ENCODE measurements around the gene TRIM29. TPM values are rescaled to one million over a fixed set of nuclear protein-coding genes. Genes with fewer than 3 reads are reported as not detected.

TRIM29 gene, protein sequence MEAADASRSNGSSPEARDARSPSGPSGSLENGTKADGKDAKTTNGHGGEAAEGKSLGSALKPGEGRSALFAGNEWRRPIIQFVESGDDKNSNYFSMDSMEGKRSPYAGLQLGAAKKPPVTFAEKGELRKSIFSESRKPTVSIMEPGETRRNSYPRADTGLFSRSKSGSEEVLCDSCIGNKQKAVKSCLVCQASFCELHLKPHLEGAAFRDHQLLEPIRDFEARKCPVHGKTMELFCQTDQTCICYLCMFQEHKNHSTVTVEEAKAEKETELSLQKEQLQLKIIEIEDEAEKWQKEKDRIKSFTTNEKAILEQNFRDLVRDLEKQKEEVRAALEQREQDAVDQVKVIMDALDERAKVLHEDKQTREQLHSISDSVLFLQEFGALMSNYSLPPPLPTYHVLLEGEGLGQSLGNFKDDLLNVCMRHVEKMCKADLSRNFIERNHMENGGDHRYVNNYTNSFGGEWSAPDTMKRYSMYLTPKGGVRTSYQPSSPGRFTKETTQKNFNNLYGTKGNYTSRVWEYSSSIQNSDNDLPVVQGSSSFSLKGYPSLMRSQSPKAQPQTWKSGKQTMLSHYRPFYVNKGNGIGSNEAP
- total RNA-seq (19.4 TPM), polyA plus RNA-seq (92.0 TPM)
- long read RNA-seq, donor 1 = 0 reads
- long read RNA-seq, donor 2 = 0 reads
- long read RNA-seq, donor 3, partial matches to known transcripts = 0 of 3 reads
- long read RNA-seq, donor 3, other reads (novel, unspliced or antisense) = 0 of 3 reads
- long read RNA-seq, donor 4, partial matches to known transcripts = 0 of 3 reads
- long read RNA-seq, donor 4, other reads (novel, unspliced or antisense) = 0 of 3 reads
- long read RNA-seq, donor 5, partial matches to known transcripts = 0 of 5 reads
- long read RNA-seq, donor 5, other reads (novel, unspliced or antisense) = 0 of 5 reads
- long read RNA-seq, donor 6, partial matches to known transcripts = 0 of 4 reads
- long read RNA-seq, donor 6, other reads (novel, unspliced or antisense) = 0 of 4 reads
- long read RNA-seq, donor 7, partial matches to known transcripts = 5 of 5 reads
- long read RNA-seq, donor 7, other reads (novel, unspliced or antisense) = 0 of 5 reads
- long read RNA-seq, donor 8 = 0 reads
- long read RNA-seq, donor 9, partial matches to known transcripts = 0 of 2 reads
- long read RNA-seq, donor 9, other reads (novel, unspliced or antisense) = 0 of 2 reads
- long read RNA-seq, donor 10 = 0 reads

DNA sequence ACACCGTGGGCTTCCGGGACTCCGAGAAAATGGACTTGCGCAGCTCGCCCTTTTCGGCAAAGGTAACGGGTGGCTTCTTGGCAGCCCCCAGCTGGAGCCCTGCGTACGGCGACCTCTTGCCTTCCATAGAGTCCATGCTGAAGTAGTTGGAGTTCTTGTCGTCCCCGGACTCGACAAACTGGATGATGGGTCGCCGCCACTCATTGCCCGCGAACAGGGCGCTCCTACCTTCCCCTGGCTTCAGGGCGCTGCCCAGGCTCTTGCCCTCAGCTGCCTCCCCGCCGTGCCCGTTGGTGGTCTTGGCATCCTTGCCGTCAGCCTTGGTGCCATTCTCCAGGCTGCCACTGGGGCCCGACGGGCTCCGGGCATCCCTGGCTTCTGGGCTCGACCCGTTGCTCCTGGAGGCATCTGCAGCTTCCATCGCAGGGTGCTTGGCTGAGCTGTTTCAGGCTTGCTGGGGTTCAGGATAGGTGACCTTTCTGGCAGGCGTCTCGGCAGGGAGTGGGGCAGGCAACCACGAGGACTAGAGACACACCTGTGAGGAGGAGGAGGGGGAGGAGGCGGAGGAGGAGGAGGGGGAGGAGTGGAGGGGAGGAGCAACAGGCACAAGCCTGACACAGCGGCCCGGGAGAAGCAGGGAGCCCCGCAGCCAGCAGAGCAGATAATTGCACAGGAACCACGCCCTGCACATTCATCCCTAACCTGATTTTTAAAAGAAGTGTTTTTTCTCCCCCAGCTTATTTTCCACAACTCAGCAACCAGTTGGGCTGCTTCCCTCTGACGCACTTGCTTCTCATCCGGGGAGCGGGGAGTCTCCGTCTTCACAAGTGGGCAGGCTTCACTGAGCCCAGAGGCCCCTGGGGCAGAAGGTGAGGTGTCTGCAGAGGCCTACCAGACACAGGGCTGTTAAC is at the start of gene TRIM29:
Gene TRIM29 (minus strand): TSS at position 503 of the 911 bp plus-strand sequence. CDS start 82 bp downstream, at position 421.
- DNase-seq (ENCODE audit: low read depth in 6 of 9, low spot score in 9 of 9) = no peak
- no peaks in the 10 kb centered on the region for H3K9me3 ChIP-seq (ENCODE audit: control insufficient read depth in 2 of 2, insufficient read depth in 1 of 2, low read length in 1 of 2)
- 83% methylated on average over 41 of the region's 41 CpGs for WGBS
- no peaks in the 10 kb centered on the region for H3K27me3 ChIP-seq (ENCODE audit: control insufficient read depth in 2 of 2, insufficient read depth in 1 of 2, low read length in 1 of 2)
- H3K4me1 ChIP-seq (ENCODE audit: control insufficient read depth in 2 of 2, insufficient read depth in 2 of 2, low read length in 2 of 2) = no peaks in the 10 kb centered on the region
- H3K27ac ChIP-seq (ENCODE audit: low read depth in 1 of 2, low read length in 1 of 2) = peak within 1 kb of the TSS; percentile 40 to 71
- H3K4me3 ChIP-seq (ENCODE audit: low read length in 2 of 2) = peak within 1 kb of the TSS; percentile 18 to 35
- no peaks in the 10 kb centered on the region for H3K36me3 ChIP-seq (ENCODE audit: control insufficient read depth in 2 of 2, insufficient read depth in 2 of 2, low read length in 1 of 2)

DNA sequence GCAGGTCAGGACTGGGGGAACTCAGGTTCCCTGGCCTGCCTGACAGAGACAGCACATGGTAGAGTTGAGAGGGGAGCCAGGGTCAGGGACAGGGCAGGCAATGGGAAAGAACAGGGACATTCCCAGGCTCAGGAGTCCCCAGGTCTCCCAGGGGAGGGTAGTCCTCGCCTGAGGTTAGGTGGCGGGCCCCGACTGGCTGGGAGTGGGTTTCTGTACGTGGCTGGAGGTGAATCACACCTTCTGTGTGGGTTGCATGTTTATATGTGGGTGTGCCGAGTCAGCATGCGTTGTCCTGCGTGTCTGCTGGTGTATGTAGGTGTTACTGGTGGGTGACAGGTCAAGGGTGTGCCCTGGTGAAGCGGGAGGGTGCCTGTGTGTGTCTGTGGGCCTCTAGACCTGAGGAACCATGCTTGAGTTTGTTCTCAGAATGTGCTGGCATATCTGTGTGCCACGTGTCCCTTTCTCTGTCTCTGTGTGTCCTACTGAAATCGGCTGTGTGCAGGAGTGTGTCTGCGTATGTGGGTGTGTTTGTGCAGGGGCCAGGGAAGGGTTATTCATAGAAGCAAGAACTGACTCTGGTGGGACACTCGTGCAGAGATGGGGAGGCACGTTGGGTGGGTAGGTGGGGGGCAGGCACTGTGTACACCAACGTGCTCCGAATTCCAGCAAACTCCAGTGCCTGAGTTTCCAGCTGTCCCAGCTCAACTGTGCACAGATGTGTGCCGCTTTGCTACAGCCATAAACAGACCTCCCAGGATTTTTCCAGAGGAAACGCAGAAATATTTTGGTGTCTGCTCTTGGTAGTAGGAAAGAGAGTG is 49.1 kb upstream of the TRIM29 start:
- H3K9me3 ChIP-seq (ENCODE audit: control insufficient read depth in 2 of 2, insufficient read depth in 1 of 2, low read length in 1 of 2) = no peaks in the 10 kb centered on the region
- H3K27me3 ChIP-seq (ENCODE audit: control insufficient read depth in 2 of 2, insufficient read depth in 1 of 2, low read length in 1 of 2) = no peaks in the 10 kb centered on the region
- H3K27ac ChIP-seq (ENCODE audit: low read depth in 1 of 2, low read length in 1 of 2) = no peak overlapping the region
- no peak overlapping the region for H3K4me3 ChIP-seq (ENCODE audit: low read length in 2 of 2)
- H3K36me3 ChIP-seq (ENCODE audit: control insufficient read depth in 2 of 2, insufficient read depth in 2 of 2, low read length in 1 of 2) = no peaks in the 10 kb centered on the region
- 91% methylated on average over 17 of the region's 17 CpGs for WGBS
- no peak for DNase-seq (ENCODE audit: low read depth in 6 of 9, low spot score in 9 of 9)
- peaks cover 0 to 3% of the 10 kb centered on the region in 2 donors for H3K4me1 ChIP-seq (ENCODE audit: control insufficient read depth in 2 of 2, insufficient read depth in 2 of 2, low read length in 2 of 2)

- Histone ChIP-seq H3K4me3 (ENCODE audit: low read length in 2 of 2) (no peak overlapping the region), H3K27me3 (ENCODE audit: control insufficient read depth in 2 of 2, insufficient read depth in 1 of 2, low read length in 1 of 2) (no peaks in the 10 kb centered on the region), H3K27ac (ENCODE audit: low read depth in 1 of 2, low read length in 1 of 2) (no peak overlapping the region), H3K9me3 (ENCODE audit: control insufficient read depth in 2 of 2, insufficient read depth in 1 of 2, low read length in 1 of 2) (no peaks in the 10 kb centered on the region), H3K36me3 (ENCODE audit: control insufficient read depth in 2 of 2, insufficient read depth in 2 of 2, low read length in 1 of 2) (no peaks in the 10 kb centered on the region), H3K4me1 (ENCODE audit: control insufficient read depth in 2 of 2, insufficient read depth in 2 of 2, low read length in 2 of 2) (peaks cover 0 to 3% of the 10 kb centered on the region in 2 donors)
- no peak for DNase-seq (ENCODE audit: low read depth in 6 of 9, low spot score in 9 of 9)
These were observed 48.5 kb upstream of the TRIM29 start for GRCh38 chr11:120186456-120186773.

DNA sequence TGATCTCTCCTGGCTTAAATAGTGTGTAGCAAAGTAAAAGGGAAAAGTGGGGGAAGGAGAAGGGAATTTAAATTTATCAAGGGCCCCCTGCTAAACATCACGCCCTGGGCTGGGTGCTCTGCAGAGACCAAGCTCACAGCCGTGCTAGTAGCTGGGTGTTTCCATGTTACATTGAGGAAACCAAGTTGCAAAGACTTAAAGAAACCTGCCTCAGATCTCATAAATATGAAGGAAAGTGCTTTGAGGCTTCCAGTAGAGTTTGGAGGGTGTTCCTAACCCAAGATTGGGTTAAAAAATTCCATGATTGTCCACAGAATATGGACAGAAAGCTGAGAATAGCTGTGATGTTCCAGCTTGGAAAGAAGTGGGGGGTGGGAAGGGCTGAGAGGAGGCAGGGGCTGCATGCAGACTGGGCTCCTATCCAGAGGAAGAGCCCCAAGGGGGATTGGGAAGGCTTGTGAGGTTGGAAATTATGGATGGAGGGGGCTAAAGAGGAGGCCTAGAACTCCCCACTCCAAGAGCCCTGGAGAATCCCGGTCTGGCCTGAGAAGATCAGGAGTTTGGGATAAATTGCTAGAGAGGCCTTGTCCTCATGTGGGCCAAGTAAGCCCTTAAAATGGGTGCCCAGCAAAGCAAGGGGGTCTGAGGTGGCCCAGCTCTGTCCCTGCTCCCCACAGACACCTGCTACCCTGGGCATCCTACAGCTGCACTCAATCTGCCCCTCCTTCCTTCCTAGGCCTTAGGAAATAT is 48.0 kb upstream of the TRIM29 start:
- peaks cover 0 to 3% of the 10 kb centered on the region in 2 donors for H3K4me1 ChIP-seq (ENCODE audit: control insufficient read depth in 2 of 2, insufficient read depth in 2 of 2, low read length in 2 of 2)
- H3K27ac ChIP-seq (ENCODE audit: low read depth in 1 of 2, low read length in 1 of 2) = peak overlapping the region in 1 of 2 donors; percentile 26
- H3K27me3 ChIP-seq (ENCODE audit: control insufficient read depth in 2 of 2, insufficient read depth in 1 of 2, low read length in 1 of 2) = no peaks in the 10 kb centered on the region
- no peaks in the 10 kb centered on the region for H3K36me3 ChIP-seq (ENCODE audit: control insufficient read depth in 2 of 2, insufficient read depth in 2 of 2, low read length in 1 of 2)
- whole genome bisulfite sequencing = 97% methylated on average over 3 of the region's 3 CpGs
- H3K9me3 ChIP-seq (ENCODE audit: control insufficient read depth in 2 of 2, insufficient read depth in 1 of 2, low read length in 1 of 2) = no peaks in the 10 kb centered on the region
- H3K4me3 ChIP-seq (ENCODE audit: low read length in 2 of 2) = no peak overlapping the region
- no peak for DNase-seq (ENCODE audit: low read depth in 6 of 9, low spot score in 9 of 9)

- DNase-seq (ENCODE audit: low read depth in 6 of 9, low spot score in 9 of 9) = no peak
- no peaks in the 10 kb centered on the region for H3K36me3 ChIP-seq (ENCODE audit: control insufficient read depth in 2 of 2, insufficient read depth in 2 of 2, low read length in 1 of 2)
- H3K9me3 ChIP-seq (ENCODE audit: control insufficient read depth in 2 of 2, insufficient read depth in 1 of 2, low read length in 1 of 2) = no peaks in the 10 kb centered on the region
- 93% methylated on average over 7 of the region's 7 CpGs for WGBS
- H3K27me3 ChIP-seq (ENCODE audit: control insufficient read depth in 2 of 2, insufficient read depth in 1 of 2, low read length in 1 of 2) = no peaks in the 10 kb centered on the region
- no peak overlapping the region for H3K4me3 ChIP-seq (ENCODE audit: low read length in 2 of 2)
- peaks cover 0 to 3% of the 10 kb centered on the region in 2 donors for H3K4me1 ChIP-seq (ENCODE audit: control insufficient read depth in 2 of 2, insufficient read depth in 2 of 2, low read length in 2 of 2)
- no peak overlapping the region for H3K27ac ChIP-seq (ENCODE audit: low read depth in 1 of 2, low read length in 1 of 2)
These were observed 47.2 kb upstream of the TRIM29 start for GRCh38 chr11:120184946-120185705.

GRCh38 chr11:120184371-120184945 is 46.5 kb upstream of the TRIM29 start:
- Histone ChIP-seq H3K27ac (ENCODE audit: low read depth in 1 of 2, low read length in 1 of 2) (no peak overlapping the region), H3K4me1 (ENCODE audit: control insufficient read depth in 2 of 2, insufficient read depth in 2 of 2, low read length in 2 of 2) (peaks cover 0 to 3% of the 10 kb centered on the region in 2 donors), H3K36me3 (ENCODE audit: control insufficient read depth in 2 of 2, insufficient read depth in 2 of 2, low read length in 1 of 2) (no peaks in the 10 kb centered on the region), H3K27me3 (ENCODE audit: control insufficient read depth in 2 of 2, insufficient read depth in 1 of 2, low read length in 1 of 2) (no peaks in the 10 kb centered on the region), H3K9me3 (ENCODE audit: control insufficient read depth in 2 of 2, insufficient read depth in 1 of 2, low read length in 1 of 2) (no peaks in the 10 kb centered on the region), H3K4me3 (ENCODE audit: low read length in 2 of 2) (no peak overlapping the region)
- no peak for DNase-seq (ENCODE audit: low read depth in 6 of 9, low spot score in 9 of 9)
- 94% methylated on average over 11 of the region's 11 CpGs for WGBS

GRCh38 chr11:120183701-120184141 is 45.8 kb upstream of the TRIM29 start:
- no peaks in the 10 kb centered on the region for H3K36me3 ChIP-seq (ENCODE audit: control insufficient read depth in 2 of 2, insufficient read depth in 2 of 2, low read length in 1 of 2)
- no peak for DNase-seq (ENCODE audit: low read depth in 6 of 9, low spot score in 9 of 9)
- H3K27ac ChIP-seq (ENCODE audit: low read depth in 1 of 2, low read length in 1 of 2) = no peak overlapping the region
- no peaks in the 10 kb centered on the region for H3K9me3 ChIP-seq (ENCODE audit: control insufficient read depth in 2 of 2, insufficient read depth in 1 of 2, low read length in 1 of 2)
- H3K27me3 ChIP-seq (ENCODE audit: control insufficient read depth in 2 of 2, insufficient read depth in 1 of 2, low read length in 1 of 2) = no peaks in the 10 kb centered on the region
- 94% methylated on average over 7 of the region's 7 CpGs for WGBS
- no peak overlapping the region for H3K4me3 ChIP-seq (ENCODE audit: low read length in 2 of 2)
- peaks cover 0 to 3% of the 10 kb centered on the region in 2 donors for H3K4me1 ChIP-seq (ENCODE audit: control insufficient read depth in 2 of 2, insufficient read depth in 2 of 2, low read length in 2 of 2)

Data from thymus (tissue), 14 donors.